Esophagus muscularis mucosa (tissue), 3 donors: ENCODE measurements around the gene ACAP3.

Experiments
- CTCF ChIP-seq, 3 experiments: fragments of 200-600 bp in 2 of 3; fragments of 450-650 bp in 1 of 3; sonication (generic) in 2 of 3; IDR thresholded peaks; one replicate each; pipeline ENCODE4 v1.5.1; 2017 to 2019; ENCODE audit warnings: antibody characterized with exemption in 3 of 3, mild to moderate bottlenecking in 2 of 3, moderate library complexity in 1 of 3
- POLR2A ChIP-seq: fragments of 450-650 bp; IDR thresholded peaks from one replicate; pipeline ENCODE4 v1.6.1; 2017; ENCODE audit warnings: antibody characterized with exemption, moderate library complexity, mild to moderate bottlenecking, low read depth
- POLR2AphosphoS5 ChIP-seq, 2 donors: sonication (generic); formaldehyde crosslinking; IDR thresholded peaks; one replicate each; pipeline ENCODE4 v1.6.1; 2017; ENCODE audit warnings: antibody characterized with exemption in 2 of 2

- TF ChIP-seq CTCF (IDR thresholded peaks at IDR 0.05) (no peak), POLR2AphosphoS5 (IDR thresholded peaks at IDR 0.05) (peak in 1 of 2 donors; percentile 14), POLR2A (no peak)
These were observed 17.8 kb upstream of the ACAP3 start for GRCh38 chr1:1325288-1326074.
